ENCODE measurements around the gene SNTA1.
"Not testable (repeated sequence)": the region's sequence is repeated elsewhere in the genome, so short reads cannot be mapped to it uniquely, and the experiment has no call there.

SNTA1 gene

DNA sequence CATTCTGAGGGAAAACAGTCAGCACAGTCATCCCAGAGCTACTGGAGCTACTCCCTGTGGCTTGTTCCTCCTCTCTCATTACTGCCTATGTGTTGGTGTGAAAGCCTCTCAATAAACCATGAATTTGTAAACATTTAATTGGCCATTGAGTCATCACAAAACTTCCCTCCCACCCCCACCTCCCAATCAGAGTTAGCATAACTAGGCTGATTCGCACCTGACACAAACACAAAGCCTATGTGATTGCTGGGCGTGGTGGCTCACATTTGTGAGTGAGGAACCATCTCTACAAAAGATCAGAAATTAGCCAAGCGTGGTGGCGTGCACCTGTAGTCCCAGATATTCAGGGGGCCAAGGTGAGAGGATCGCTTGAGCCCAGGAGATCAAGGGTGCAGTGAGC lies 17.1 kb upstream of the SNTA1 start:
- no peak overlapping the region for H3K4me3 ChIP-seq (ENCODE audit: low read length)
- no peak overlapping the region for H3K27ac ChIP-seq (ENCODE audit: low read depth, low read length)
- no peaks in the 10 kb centered on the region for H3K4me1 ChIP-seq (ENCODE audit: control insufficient read depth, insufficient read depth, low read length)
- H3K36me3 ChIP-seq (ENCODE audit: control insufficient read depth, insufficient read depth, low read length): no peaks in the 10 kb centered on the region
- H3K9ac ChIP-seq (ENCODE audit: low read length): no peak overlapping the region
- H3K27me3 ChIP-seq (ENCODE audit: control insufficient read depth, insufficient read depth, low read length): no peaks in the 10 kb centered on the region

DNA sequence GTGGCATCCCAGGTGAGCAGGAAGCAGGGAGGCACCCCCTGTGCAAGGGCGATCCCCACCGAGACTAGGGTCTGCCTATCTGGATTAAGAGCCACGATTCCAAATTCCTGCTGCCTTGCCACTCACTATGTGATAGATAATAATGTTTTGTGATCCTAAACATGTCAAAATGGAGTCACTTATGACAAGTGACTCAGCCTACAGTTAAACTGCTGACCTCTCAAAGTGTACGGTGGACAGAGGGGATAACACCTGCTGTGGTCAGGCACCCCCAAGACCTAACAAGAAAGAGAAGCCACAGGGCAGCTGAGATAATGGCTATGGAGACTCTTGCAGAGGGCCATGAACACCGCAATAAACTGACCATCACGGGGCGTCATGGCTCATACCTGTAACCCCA lies 16.0 kb upstream of the SNTA1 start:
- Histone ChIP-seq H3K27me3 (ENCODE audit: control insufficient read depth, insufficient read depth, low read length) (no peaks in the 10 kb centered on the region), H3K27ac (ENCODE audit: low read depth, low read length) (no peak overlapping the region), H3K36me3 (ENCODE audit: control insufficient read depth, insufficient read depth, low read length) (no peaks in the 10 kb centered on the region), H3K9ac (ENCODE audit: low read length) (no peak overlapping the region), H3K4me1 (ENCODE audit: control insufficient read depth, insufficient read depth, low read length) (no peaks in the 10 kb centered on the region), H3K4me3 (ENCODE audit: low read length) (no peak overlapping the region)

DNA sequence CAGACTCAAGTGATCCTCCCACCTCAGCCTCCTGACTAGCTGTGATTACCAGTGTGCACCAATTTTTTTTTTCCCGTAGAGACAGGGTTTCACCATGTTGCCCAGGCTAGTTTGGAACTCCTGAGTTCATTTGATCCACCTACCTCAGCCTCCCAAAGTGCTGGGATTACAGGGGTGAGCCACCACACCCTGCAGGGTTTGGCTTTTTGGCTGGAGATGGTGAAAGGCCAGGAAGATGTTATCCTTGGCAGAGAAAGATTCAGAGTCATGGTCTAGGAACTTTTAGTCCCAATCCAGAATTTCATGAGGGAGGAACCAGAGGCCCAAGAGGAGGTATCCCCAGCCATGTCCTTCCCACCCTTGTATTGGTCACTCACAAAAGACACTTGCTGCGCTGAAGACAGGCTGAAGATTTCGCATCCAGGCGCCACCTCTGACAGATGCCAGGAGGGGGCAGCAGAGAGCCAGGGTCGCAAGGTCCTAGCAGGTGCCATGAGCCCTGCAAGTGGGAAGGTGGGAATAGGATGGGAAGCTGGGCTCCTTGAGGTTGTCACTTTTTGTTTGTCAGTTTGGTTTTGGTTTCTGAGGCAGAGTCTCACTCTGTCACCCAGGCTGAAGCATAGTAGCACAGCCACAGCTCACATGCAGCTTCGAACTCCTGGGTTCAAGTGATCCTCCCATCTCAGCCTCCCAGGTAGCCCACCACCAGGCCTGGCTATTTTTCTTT lies 13.5 kb upstream of the SNTA1 start:
- H3K36me3 ChIP-seq (ENCODE audit: control insufficient read depth, insufficient read depth, low read length): not testable (repeated sequence)

DNA sequence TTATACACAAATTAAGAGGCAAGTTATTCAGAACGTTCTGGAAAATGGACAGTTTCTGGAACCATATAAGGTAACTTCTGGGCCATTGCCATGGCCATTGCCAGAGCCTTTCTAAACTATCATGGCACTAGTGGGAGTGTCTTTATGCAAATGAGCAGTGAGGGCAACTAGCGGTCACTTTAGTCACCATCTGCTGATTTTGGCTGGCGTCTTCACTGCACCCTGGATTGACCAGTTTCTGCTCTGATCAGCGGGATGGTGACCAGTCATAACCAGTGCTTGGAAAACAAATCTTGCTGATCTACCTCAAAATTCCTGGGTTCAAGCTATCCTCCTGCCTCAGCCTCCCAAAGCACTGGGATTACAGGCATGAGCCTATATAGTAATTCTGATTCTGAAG lies 7.3 kb upstream of the SNTA1 start:
- no peak overlapping the region for H3K9ac ChIP-seq (ENCODE audit: low read length)
- no peaks in the 10 kb centered on the region for H3K27me3 ChIP-seq (ENCODE audit: control insufficient read depth, insufficient read depth, low read length)
- H3K4me3 ChIP-seq (ENCODE audit: low read length): no peak overlapping the region
- H3K4me1 ChIP-seq (ENCODE audit: control insufficient read depth, insufficient read depth, low read length): no peaks in the 10 kb centered on the region
- no peak overlapping the region for H3K27ac ChIP-seq (ENCODE audit: low read depth, low read length)
- no peaks in the 10 kb centered on the region for H3K36me3 ChIP-seq (ENCODE audit: control insufficient read depth, insufficient read depth, low read length)

More for the DNA sequence above, 13.5 kb upstream of the SNTA1 start:
- H3K4me1 ChIP-seq (ENCODE audit: control insufficient read depth, insufficient read depth, low read length); H3K4me3 ChIP-seq (ENCODE audit: low read length); H3K27ac ChIP-seq (ENCODE audit: low read depth, low read length); H3K27me3 ChIP-seq (ENCODE audit: control insufficient read depth, insufficient read depth, low read length); H3K9ac ChIP-seq (ENCODE audit: low read length): not testable (repeated sequence)

DNA sequence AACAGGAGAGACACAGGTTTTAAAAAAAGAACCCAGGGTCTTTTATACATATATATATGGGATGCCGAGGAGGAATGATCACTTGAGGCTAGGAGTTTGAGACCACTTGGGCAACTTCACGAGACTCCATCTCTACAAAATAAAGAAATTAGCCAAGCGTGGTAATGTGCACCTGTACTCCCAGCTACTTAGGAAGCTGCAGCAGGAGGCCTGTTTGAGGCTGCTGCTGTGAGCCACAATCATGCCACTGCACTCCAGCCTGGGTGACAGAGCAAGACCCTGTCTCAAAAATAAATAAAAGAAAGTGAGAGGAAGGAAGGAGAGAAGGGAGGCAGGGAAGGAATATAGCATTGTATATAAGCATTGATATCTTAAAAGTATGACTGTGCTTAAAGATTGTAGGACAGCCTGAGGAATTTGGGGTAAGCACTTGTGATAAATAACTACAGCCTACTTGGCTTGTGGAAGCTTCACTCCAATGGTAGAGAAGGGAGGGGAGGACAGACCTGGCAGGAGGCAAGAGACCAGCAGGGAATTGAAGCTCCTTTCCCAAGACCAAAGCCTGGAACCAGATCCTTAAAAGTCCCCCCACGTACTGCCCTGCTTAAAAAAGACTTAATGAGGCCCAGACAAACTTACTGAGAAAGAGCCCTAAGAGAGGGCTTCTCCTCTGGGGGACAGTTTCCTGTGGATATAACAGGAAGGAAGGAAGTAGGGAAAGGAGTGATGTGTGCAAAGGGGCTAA lies 2.5 kb upstream of the SNTA1 start:
- no peak overlapping the region for H3K4me3 ChIP-seq (ENCODE audit: low read length)
- H3K27me3 ChIP-seq (ENCODE audit: control insufficient read depth, insufficient read depth, low read length): no peaks in the 10 kb centered on the region
- H3K27ac ChIP-seq (ENCODE audit: low read depth, low read length): no peak overlapping the region
- H3K4me1 ChIP-seq (ENCODE audit: control insufficient read depth, insufficient read depth, low read length): no peaks in the 10 kb centered on the region
- no peaks in the 10 kb centered on the region for H3K36me3 ChIP-seq (ENCODE audit: control insufficient read depth, insufficient read depth, low read length)
- H3K9ac ChIP-seq (ENCODE audit: low read length): no peak overlapping the region

DNA sequence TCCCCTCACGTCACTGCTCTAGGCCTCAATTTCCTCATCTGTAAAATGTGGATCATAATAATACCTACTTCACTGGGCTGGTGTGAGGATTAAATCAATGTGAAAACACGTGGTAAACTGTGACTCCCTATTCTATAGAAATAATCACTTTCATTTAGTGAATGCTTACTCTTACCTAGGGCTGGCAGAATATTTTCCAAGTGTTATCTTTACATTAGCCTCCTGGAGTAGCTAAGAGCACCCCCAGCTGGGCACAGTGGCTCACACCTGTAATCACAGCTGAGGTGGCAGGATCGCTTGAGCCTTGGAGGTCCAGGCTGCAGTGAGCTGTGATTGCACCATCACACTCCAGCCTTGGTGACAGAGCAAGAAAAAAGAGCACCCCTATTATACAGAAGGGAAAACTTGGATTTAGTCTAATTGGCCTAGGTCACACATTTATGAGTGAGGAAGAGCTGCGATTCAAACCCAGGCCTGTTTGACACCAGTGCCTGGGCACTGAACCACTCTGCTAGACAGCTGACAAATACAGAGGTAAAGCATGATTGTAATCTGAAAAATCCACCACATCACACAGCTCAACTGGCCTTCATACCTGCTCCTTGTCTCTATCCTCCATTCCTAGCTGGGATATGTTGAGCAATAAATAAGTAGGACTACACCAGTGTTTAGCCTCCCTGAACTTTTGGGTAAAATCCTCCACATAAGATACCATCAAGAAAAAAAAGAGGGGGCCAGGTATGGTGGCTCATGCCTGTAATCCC lies 1.4 kb upstream of the SNTA1 start:
- H3K9ac ChIP-seq (ENCODE audit: low read length): no peak overlapping the region
- peak overlapping the region; percentile 49 for H3K4me3 ChIP-seq (ENCODE audit: low read length)
- H3K36me3 ChIP-seq (ENCODE audit: control insufficient read depth, insufficient read depth, low read length): no peaks in the 10 kb centered on the region
- H3K27me3 ChIP-seq (ENCODE audit: control insufficient read depth, insufficient read depth, low read length): no peaks in the 10 kb centered on the region
- H3K4me1 ChIP-seq (ENCODE audit: control insufficient read depth, insufficient read depth, low read length): no peaks in the 10 kb centered on the region
- no peak overlapping the region for H3K27ac ChIP-seq (ENCODE audit: low read depth, low read length)

DNA sequence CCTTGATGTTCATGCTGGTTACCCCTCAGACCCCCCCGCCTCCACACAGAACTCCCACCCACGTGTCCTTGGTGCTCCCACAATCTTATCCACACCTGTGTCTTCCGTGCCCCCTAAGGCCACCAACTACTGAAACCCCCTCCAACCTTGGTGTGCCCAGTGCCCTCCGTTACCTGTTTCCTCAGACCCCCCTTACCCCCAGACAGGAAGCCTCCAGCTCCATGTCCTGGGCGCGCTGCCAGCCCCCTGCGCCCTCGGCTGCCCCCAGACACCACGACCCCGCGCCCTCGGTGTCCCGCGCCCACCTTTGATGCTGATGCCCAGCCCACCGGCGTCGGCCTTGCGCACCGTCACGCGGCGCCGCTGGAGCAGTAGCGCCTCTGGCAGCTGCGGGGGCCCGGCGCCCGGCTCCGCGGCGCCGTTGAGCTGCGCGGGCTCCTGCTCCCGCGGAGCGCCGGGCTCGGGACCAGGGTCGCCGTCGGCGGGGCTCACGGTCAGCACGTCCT lies 504 bp downstream of the SNTA1 start:
- peak overlapping the region; percentile 10 for H3K9ac ChIP-seq (ENCODE audit: low read length)
- no peaks in the 10 kb centered on the region for H3K27me3 ChIP-seq (ENCODE audit: control insufficient read depth, insufficient read depth, low read length)
- peak overlapping the region; percentile 67 for H3K4me3 ChIP-seq (ENCODE audit: low read length)
- no peaks in the 10 kb centered on the region for H3K4me1 ChIP-seq (ENCODE audit: control insufficient read depth, insufficient read depth, low read length)
- no peaks in the 10 kb centered on the region for H3K36me3 ChIP-seq (ENCODE audit: control insufficient read depth, insufficient read depth, low read length)
- peak overlapping the region; percentile 47 for H3K27ac ChIP-seq (ENCODE audit: low read depth, low read length)

DNA sequence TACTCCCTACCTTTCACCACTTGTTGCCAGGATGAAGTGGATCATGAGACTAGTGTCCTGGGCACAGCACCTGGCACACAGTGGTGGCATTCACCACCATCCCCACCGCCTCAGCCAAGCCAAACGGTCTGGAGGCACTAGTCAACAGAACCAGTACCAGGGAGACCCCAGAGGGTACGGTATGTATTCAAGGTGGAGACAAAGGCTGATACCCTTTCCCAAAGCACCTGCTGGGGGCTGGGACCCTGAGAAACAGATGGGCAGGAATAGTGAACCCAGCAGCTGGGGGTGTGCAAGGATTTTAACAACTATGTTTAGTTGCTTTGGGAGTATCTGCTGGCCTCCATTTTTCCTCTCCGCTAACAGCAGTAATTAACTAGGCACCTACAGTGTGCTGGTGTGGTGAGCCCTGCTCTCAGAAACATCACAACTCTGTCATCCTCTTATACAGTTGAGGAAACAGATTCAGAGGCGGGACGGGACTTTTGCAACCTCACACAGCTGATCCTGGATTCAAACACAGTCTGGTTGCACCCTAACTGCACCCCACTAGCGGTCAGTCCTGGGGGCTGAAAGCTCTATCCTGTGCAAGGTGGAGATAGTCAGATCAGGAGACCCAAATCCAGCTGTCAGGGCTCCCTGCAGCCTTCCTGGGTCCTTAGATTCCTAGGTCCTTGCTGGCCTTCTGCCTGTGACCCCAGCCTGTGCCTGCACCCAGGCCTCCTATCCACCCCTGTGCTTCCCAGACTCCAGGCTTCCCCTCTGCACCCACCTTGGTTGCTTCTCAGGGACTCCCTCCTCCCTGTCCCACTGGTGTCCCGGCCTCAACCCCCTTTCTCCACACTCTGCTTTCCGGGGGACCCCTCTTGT lies 1.2 kb downstream of the SNTA1 start:
- no peak overlapping the region for H3K9ac ChIP-seq (ENCODE audit: low read length)
- H3K36me3 ChIP-seq (ENCODE audit: control insufficient read depth, insufficient read depth, low read length): no peaks in the 10 kb centered on the region
- H3K4me3 ChIP-seq (ENCODE audit: low read length): peak overlapping the region; percentile 67
- no peaks in the 10 kb centered on the region for H3K27me3 ChIP-seq (ENCODE audit: control insufficient read depth, insufficient read depth, low read length)
- peak overlapping the region; percentile 47 for H3K27ac ChIP-seq (ENCODE audit: low read depth, low read length)
- no peaks in the 10 kb centered on the region for H3K4me1 ChIP-seq (ENCODE audit: control insufficient read depth, insufficient read depth, low read length)

DNA sequence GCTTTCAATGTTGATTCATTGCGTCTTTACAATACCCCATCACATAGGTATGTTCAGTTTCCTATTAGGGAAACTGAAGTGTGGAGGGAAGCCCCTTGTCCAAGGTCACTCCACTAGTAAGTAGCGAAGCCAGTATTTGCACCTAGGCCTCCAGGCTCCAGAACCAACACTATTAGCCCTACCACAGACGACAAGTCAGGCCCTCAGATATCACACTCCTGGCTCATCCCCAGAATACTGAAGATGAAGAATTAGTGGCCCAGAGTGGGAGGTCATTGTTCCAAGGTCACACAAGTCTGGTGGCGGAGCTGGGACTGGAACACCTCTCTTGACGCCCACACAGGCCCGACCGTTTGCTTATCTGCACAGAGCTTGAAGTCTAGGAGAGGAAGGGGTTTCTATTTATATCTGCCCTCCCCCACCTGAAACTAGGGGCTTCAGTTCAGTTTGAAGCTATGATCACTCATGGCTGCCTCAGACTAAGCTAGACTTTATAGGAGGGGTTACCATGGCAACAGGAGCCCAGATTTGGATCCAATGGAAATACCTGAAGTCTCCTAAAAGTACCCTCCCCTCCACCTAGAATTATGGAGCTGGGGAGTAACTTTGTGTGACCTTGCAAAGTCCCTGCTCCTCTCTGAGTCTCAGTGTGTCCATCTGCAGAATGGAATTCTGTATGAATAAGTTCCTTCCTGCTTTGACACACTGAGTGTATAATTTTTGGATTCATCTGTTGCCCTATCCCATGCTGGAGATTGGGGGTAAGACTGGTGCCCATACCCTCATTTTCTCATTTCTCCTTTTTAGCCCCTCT lies 2.2 kb downstream of the SNTA1 start:
- H3K27ac ChIP-seq (ENCODE audit: low read depth, low read length): no peak overlapping the region
- H3K27me3 ChIP-seq (ENCODE audit: control insufficient read depth, insufficient read depth, low read length): no peaks in the 10 kb centered on the region
- H3K4me3 ChIP-seq (ENCODE audit: low read length): no peak overlapping the region
- no peaks in the 10 kb centered on the region for H3K36me3 ChIP-seq (ENCODE audit: control insufficient read depth, insufficient read depth, low read length)
- H3K9ac ChIP-seq (ENCODE audit: low read length): no peak overlapping the region
- H3K4me1 ChIP-seq (ENCODE audit: control insufficient read depth, insufficient read depth, low read length): no peaks in the 10 kb centered on the region

DNA sequence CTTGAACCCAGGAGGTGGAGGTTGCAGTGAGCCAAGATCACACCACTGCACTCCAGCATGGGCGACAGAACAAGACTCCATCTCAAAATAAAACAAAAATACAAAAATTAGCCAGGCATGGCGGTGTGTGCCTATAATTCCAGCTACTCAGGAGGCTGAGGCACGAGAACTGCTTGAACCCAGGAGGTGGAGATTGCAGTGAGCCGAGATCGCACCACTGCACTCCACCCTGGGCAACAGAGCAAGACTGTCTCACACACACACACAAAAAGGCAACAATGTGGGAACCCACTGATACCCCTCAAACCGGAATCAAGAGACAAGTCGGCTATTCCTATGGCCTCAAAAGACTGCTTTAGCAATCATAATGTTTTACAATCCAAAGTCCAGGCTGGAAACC lies 3.0 kb downstream of the SNTA1 start:
- not testable (repeated sequence) for H3K27me3 ChIP-seq (ENCODE audit: control insufficient read depth, insufficient read depth, low read length); H3K9ac ChIP-seq (ENCODE audit: low read length); H3K4me3 ChIP-seq (ENCODE audit: low read length); H3K36me3 ChIP-seq (ENCODE audit: control insufficient read depth, insufficient read depth, low read length); H3K27ac ChIP-seq (ENCODE audit: low read depth, low read length); H3K4me1 ChIP-seq (ENCODE audit: control insufficient read depth, insufficient read depth, low read length)

DNA sequence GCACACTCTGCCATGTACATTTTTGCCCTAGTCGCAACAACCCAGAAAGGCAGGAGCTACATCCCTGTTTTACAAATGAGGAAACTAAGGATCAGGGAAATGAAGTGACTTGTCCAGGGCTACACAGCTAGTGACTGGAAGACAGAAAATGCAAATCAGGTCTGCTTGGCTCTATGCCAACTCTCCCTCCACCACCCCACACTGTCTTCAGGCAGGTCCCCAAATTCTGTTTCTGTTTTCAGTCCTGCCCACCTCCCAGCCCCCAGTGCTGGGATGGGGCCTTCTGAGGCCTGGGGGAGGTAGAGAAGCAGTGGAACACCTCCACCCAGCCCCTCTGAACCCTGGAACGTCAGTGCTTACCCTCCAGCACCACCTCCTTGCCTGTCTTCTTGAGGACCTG lies 5.1 kb downstream of the SNTA1 start:
- Histone ChIP-seq H3K27ac (ENCODE audit: low read depth, low read length) (no peak overlapping the region), H3K4me3 (ENCODE audit: low read length) (no peak overlapping the region), H3K9ac (ENCODE audit: low read length) (no peak overlapping the region), H3K27me3 (ENCODE audit: control insufficient read depth, insufficient read depth, low read length) (no peaks in the 10 kb centered on the region), H3K36me3 (ENCODE audit: control insufficient read depth, insufficient read depth, low read length) (peaks cover 4% of the 10 kb centered on the region), H3K4me1 (ENCODE audit: control insufficient read depth, insufficient read depth, low read length) (no peaks in the 10 kb centered on the region)

Measured in rectal smooth muscle tissue (tissue), 1 donor.